SK-N-SH (cell line): ENCODE results near the gene ACSF3. TPM values are rescaled to one million over a fixed set of nuclear protein-coding genes. Genes with fewer than 3 reads are reported as not detected.

Experiments
- CTCF ChIA-PET: fragments of 300-600, 350-600 bp; formaldehyde crosslinking; extraction: SDS; loops from one replicate; lab custom pipeline; 2021; lab: Yijun Ruan, JAX
- POLR2A ChIA-PET: fragments of 350-600 bp; sonication (Branson Sonifier 250); formaldehyde crosslinking; extraction: SDS; loops from one replicate; lab custom pipeline; 2020; ENCODE audit warnings: antibody characterized with exemption, inconsistent platforms; lab: Yijun Ruan, JAX
- DNase-seq: peaks from one replicate; pipeline ENCODE4 v3.0.0; 2012
- H2AFZ ChIP-seq: fragments of 200-600 bp; sonication (generic); 2 replicates; pipeline ENCODE4 v1.8.1; 2016; ENCODE audit warnings: antibody characterized with exemption, mild to moderate bottlenecking, low read depth
- H3F3A ChIP-seq: fragments of 200-600 bp; sonication (generic); replicated peaks from 2 replicates; pipeline ENCODE3; 2016; ENCODE audit warnings: antibody characterized with exemption, mild to moderate bottlenecking; ENCODE audit not compliant: insufficient read depth
- H3K27ac ChIP-seq, 2 experiments: fragments of 200-500 bp in 1 of 2; fragments of 200-600 bp in 1 of 2; sonication (Bioruptor generic) in 1 of 2; sonication (generic), shearing (Covaris generic) in 1 of 2; 2 replicates each; pipeline versions ENCODE4 v1.5.1 to v1.6.1; 2014 to 2016; ENCODE audit warnings: low read depth in 2 of 2, inconsistent platforms in 1 of 2, low read length in 1 of 2, mild to moderate bottlenecking in 1 of 2, mixed read lengths in 1 of 2
- H3K27me3 ChIP-seq: fragments of 200-600 bp; sonication (generic), shearing (Covaris generic); 2 replicates; pipeline ENCODE4 v1.6.1; 2016; ENCODE audit warnings: mixed run types; ENCODE audit not compliant: insufficient read depth
- H3K36me3 ChIP-seq, 2 experiments: fragments of 200-500 bp in 1 of 2; fragments of 200-600 bp in 1 of 2; sonication (Bioruptor generic) in 1 of 2; sonication (generic) in 1 of 2; replicated peaks in 1 of 2; 2 replicates each; pipeline versions ENCODE3 to v1.5.1; 2014 to 2016; ENCODE audit warnings: low read length in 1 of 2, mild to moderate bottlenecking in 1 of 2; ENCODE audit not compliant: insufficient read depth in 2 of 2, control insufficient read depth in 1 of 2
- H3K4me1 ChIP-seq, 2 experiments: fragments of 200-500 bp in 1 of 2; fragments of 200-600 bp in 1 of 2; sonication (Bioruptor generic) in 1 of 2; sonication (generic), shearing (Covaris generic) in 1 of 2; 2 replicates each; pipeline versions ENCODE4 v1.5.1 to v1.6.1; 2014 to 2016; ENCODE audit warnings: low read depth in 1 of 2, low read length in 1 of 2, mixed run types in 1 of 2; ENCODE audit not compliant: insufficient read depth in 2 of 2, control insufficient read depth in 1 of 2
- H3K4me2 ChIP-seq: fragments of 200-600 bp; sonication (generic), shearing (Covaris generic); 2 replicates; pipeline ENCODE4 v1.6.1; 2017; ENCODE audit warnings: mixed run types
- H3K4me3 ChIP-seq, 2 experiments: fragments of 200-500 bp in 1 of 2; fragments of 200-600 bp in 1 of 2; sonication (Bioruptor generic) in 1 of 2; sonication (generic), shearing (Covaris generic) in 1 of 2; 2 replicates each; pipeline versions ENCODE4 v1.5.1 to v1.8.1; 2014 to 2016; ENCODE audit warnings: low read depth in 2 of 2, inconsistent platforms in 1 of 2, low read length in 1 of 2, mild to moderate bottlenecking in 1 of 2, mixed read lengths in 1 of 2, moderate library complexity in 1 of 2
- H3K79me2 ChIP-seq: fragments of 200-600 bp; sonication (generic); 2 replicates; pipeline ENCODE4 v1.8.1; 2017; ENCODE audit warnings: mild to moderate bottlenecking; ENCODE audit not compliant: insufficient read depth
- H3K9ac ChIP-seq: fragments of 200-600 bp; sonication (generic); 2 replicates; pipeline ENCODE4 v1.6.1; 2017; ENCODE audit warnings: mixed run types
- H3K9me2 ChIP-seq: fragments of 200-600 bp; sonication (generic); 2 replicates; pipeline ENCODE4 v1.6.1; 2017; ENCODE audit warnings: mixed run types
- H3K9me3 ChIP-seq: fragments of 200-600 bp; sonication (generic); 2 replicates; pipeline ENCODE4 v1.6.1; 2017; ENCODE audit warnings: mixed run types, mild to moderate bottlenecking, moderate library complexity
- H4K20me1 ChIP-seq: fragments of 200-600 bp; sonication (generic); 2 replicates; pipeline ENCODE4 v1.6.1; 2017; ENCODE audit warnings: mild to moderate bottlenecking, mixed run types; ENCODE audit not compliant: insufficient read depth
- ELF1 ChIP-seq: IDR thresholded peaks from 2 replicates; pipeline ENCODE4 v1.4.0; 2012
- EP300 ChIP-seq, 2 experiments: IDR thresholded peaks; 2 replicates each; pipeline versions ENCODE4 v1.4.0 to v1.6.1; 2012; ENCODE audit warnings: borderline replicate concordance in 1 of 2, low read depth in 1 of 2, low read length in 1 of 2
- FOXJ3 ChIP-seq: sonication (generic); formaldehyde crosslinking; IDR thresholded peaks from 2 replicates; pipeline ENCODE4 v1.5.1; 2020; ENCODE audit warnings: mild to moderate bottlenecking, missing genetic modification reagents
- GABPA ChIP-seq: IDR thresholded peaks from 2 replicates; pipeline ENCODE4 v1.4.0; 2012; ENCODE audit warnings: low read depth, mild to moderate bottlenecking
- MXI1 ChIP-seq: IDR thresholded peaks from 2 replicates; pipeline ENCODE4 v1.6.1; 2012; ENCODE audit warnings: mild to moderate bottlenecking, low read depth, low read length, improper control_type of control experiment
- POLR2AphosphoS5 ChIP-seq: IDR thresholded peaks from 2 replicates; pipeline ENCODE4 v1.6.1; 2012; ENCODE audit warnings: low read depth, low read length
- RCOR1 ChIP-seq: fragments of 150-350 bp; IDR thresholded peaks from 2 replicates; pipeline ENCODE4 v1.6.1; 2017; ENCODE audit warnings: antibody characterized with exemption, low read length
- TCF12 ChIP-seq: IDR thresholded peaks from 2 replicates; pipeline ENCODE4 v1.4.0; 2012
- WGBS: methylation state at CpG from one replicate; pipeline ENCODE4 v1.1.6; 2017; ENCODE audit warnings: low lambda C conversion rate; 5-methylcytosine and 5-hydroxymethylcytosine counted together
- polyA plus RNA-seq, 3 experiments: library from polyadenylated mRNA; depleted of rRNA; stranded (reverse); fragments of >200 nt; gene quantifications; 2 replicates each; pipeline ENCODE4 v1.2.3, GENCODE V29; 2012

Gene ACSF3
- polyA plus RNA-seq, 1 of the 3 experiments (the other 2 are of a cell fraction): 18.8 TPM

DNA sequence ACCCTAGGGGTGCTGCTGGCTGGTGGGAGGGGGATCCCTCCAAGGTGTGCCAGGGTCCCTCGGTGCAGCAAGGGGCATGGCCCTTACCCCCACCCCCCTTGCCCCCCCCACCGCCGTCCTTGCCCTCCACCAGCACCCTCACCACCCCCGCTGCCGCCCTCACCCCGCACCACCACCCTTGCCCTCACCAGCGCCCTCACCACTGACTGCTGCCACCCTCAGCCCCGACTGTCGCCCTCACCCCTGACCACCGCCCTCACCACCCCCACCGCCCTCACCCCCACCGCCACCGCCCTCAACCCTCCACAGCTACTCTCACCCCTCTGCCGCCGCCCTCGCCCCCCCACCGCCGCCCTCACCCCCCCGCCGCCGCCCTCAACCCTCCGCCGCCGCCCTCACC lies 23.1 kb upstream of the ACSF3 start:
- CTCF ChIA-PET: interaction anchor here (1.4 to 2.7 kb wide), 3 partner anchors 17 to 84 kb away, joined by 3 to 8 read pairs (median 5); no protein-coding TSS in a partner anchor
- 65% methylated on average over 23 of the region's 24 CpGs for WGBS

GRCh38 chr16:89071686-89072547 lies 21.7 kb upstream of the ACSF3 start:
- H3K4me2 ChIP-seq: peak overlapping the region; percentile 41; the same call in 1 of the 2 replicates
- POLR2A ChIA-PET: interaction anchor here (1.2 kb wide), 1 partner anchor 22 kb away, joined by 4 read pairs; the partner anchor contains the start of gene ACSF3
- peak; percentile 27; the same call in 1 of the 2 replicates for TF ChIP-seq RCOR1
- TF ChIP-seq EP300 (IDR thresholded peaks at IDR 0.05; ENCODE audit: borderline replicate concordance in 1 of 2, low read depth in 1 of 2, low read length in 1 of 2): peak in 1 of 2 experiments; percentile 64; a peak in 1 of 4 replicates
- TF ChIP-seq MXI1: peak; percentile 65; the same call in 1 of the 2 replicates
- peak; percentile 92 for TF ChIP-seq TCF12
- TF ChIP-seq FOXJ3 (CRISPR knock-in tag): peak; percentile 85
- no peak for TF ChIP-seq ELF1
- TF ChIP-seq GABPA: no peak
- TF ChIP-seq POLR2AphosphoS5: peak; percentile 49; the same call in 1 of the 2 replicates

More for the DNA sequence above, 23.1 kb upstream of the ACSF3 start:
- Histone ChIP-seq H2AFZ (no peak overlapping the region), H3K9ac (no peak overlapping the region), H3K4me2 (no peak overlapping the region), H4K20me1 (no peaks in the 10 kb centered on the region), H3K9me2 (no peaks in the 10 kb centered on the region), H3K27me3 (0 out of 2 replicates have a peak, but pooled peaks cover 6% of the 10 kb centered on the region), H3F3A (peaks cover 21% of the 10 kb centered on the region), H3K4me1 (peaks cover 0 to 29% of the 10 kb centered on the region in 2 experiments; a peak in 1 of 4 replicates), H3K9me3 (no peaks in the 10 kb centered on the region), H3K4me3 (no peak overlapping the region), H3K27ac (no peak overlapping the region), H3K79me2 (no peaks in the 10 kb centered on the region), H3K36me3 (no peaks in the 10 kb centered on the region)
- TF ChIP-seq MXI1: no peak
- TF ChIP-seq EP300 (IDR thresholded peaks at IDR 0.05; ENCODE audit: borderline replicate concordance in 1 of 2, low read depth in 1 of 2, low read length in 1 of 2): no peak
- POLR2A ChIA-PET: interaction anchor here (1.2 kb wide), 1 partner anchor 23 kb away, joined by 4 read pairs; the partner anchor contains the start of gene ACSF3
- DNase-seq: no peak

More at GRCh38 chr16:89071686-89072547, 21.7 kb upstream of the ACSF3 start:
- 30% methylated on average over 30 of the region's 30 CpGs for WGBS
- peaks cover 22% of the 10 kb centered on the region for H3F3A ChIP-seq
- H3K27ac ChIP-seq: peak overlapping the region in 1 of 2 experiments; percentile 89; a peak in 2 of 4 replicates
- H3K9me2 ChIP-seq: no peaks in the 10 kb centered on the region
- CTCF ChIA-PET: interaction anchor here (0.8 to 2.7 kb wide), 5 partner anchors 14 to 83 kb away, joined by 3 to 8 read pairs (median 4); partner anchors contain the start of gene ACSF3
- no peaks in the 10 kb centered on the region for H3K9me3 ChIP-seq
- H3K4me3 ChIP-seq: no peak overlapping the region; a peak in 1 of 4 replicates
- H2AFZ ChIP-seq: no peak overlapping the region
- no peaks in the 10 kb centered on the region for H4K20me1 ChIP-seq
- H3K79me2 ChIP-seq: no peaks in the 10 kb centered on the region
- no peaks in the 10 kb centered on the region for H3K36me3 ChIP-seq
- peaks cover 0 to 29% of the 10 kb centered on the region in 2 experiments; a peak in 1 of 4 replicates for H3K4me1 ChIP-seq
- H3K27me3 ChIP-seq: 0 out of 2 replicates have a peak, but pooled peaks cover 6% of the 10 kb centered on the region
- DNase-seq: peak; percentile 95
- H3K9ac ChIP-seq: no peak overlapping the region
